Activated CD8-positive, alpha-beta memory T cell treated with anti-CD3 and anti-CD28 coated beads, Interleukin-2, amount 50 U/mL, for 24 hours (primary cell): Measurements from ENCODE around the gene DENND1C.

Experiments
- DNase-seq: peaks from one replicate; pipeline ENCODE4 v3.0.0-alpha.2; 2020; ENCODE audit errors: extremely low read depth

Gene DENND1C, protein sequence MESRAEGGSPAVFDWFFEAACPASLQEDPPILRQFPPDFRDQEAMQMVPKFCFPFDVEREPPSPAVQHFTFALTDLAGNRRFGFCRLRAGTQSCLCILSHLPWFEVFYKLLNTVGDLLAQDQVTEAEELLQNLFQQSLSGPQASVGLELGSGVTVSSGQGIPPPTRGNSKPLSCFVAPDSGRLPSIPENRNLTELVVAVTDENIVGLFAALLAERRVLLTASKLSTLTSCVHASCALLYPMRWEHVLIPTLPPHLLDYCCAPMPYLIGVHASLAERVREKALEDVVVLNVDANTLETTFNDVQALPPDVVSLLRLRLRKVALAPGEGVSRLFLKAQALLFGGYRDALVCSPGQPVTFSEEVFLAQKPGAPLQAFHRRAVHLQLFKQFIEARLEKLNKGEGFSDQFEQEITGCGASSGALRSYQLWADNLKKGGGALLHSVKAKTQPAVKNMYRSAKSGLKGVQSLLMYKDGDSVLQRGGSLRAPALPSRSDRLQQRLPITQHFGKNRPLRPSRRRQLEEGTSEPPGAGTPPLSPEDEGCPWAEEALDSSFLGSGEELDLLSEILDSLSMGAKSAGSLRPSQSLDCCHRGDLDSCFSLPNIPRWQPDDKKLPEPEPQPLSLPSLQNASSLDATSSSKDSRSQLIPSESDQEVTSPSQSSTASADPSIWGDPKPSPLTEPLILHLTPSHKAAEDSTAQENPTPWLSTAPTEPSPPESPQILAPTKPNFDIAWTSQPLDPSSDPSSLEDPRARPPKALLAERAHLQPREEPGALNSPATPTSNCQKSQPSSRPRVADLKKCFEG

DNA sequence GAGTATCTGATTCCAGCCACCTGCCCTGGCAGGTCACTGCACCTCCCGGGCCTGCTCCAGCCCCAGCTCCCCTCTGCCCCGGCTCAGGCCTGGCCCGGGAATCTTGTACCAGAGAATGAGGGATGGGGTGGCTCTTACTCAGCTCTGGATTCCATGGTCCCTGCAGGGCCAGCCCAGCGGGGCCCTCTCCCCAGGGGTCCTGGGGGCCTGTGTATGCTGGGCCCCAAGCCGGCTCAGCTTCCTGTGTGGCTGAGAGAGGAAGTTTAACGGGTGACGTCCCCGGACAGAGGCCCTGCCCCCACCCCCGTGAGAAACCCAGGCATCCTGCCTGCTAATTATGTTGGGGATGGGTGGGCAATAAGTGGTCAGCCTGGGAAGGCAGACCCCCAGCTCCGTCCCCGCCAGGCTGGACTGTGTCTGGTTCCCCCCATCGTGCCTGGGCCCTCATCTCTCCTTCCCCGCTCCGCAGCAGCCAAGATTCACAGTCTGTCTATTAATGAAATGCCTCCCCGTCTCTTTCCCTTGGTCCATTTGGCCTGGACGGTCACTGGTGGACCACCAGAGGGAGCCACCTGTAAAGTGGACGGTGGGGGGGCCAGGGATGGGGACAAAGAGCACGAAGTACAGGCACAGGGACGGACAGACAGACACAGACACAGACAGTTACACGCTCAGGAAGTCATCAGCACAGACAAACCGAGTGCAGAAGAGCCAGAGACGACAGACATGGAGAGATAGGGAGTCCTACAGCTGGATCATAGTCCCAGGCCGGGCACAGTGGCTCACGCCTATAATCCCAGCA, at the start of gene DENND1C:
TSS of gene DENND1C (minus strand) at position 247 of the 802 bp plus-strand sequence. CDS start at position 155, 92 bp downstream.
- peak; percentile 45 for DNase-seq

DNA sequence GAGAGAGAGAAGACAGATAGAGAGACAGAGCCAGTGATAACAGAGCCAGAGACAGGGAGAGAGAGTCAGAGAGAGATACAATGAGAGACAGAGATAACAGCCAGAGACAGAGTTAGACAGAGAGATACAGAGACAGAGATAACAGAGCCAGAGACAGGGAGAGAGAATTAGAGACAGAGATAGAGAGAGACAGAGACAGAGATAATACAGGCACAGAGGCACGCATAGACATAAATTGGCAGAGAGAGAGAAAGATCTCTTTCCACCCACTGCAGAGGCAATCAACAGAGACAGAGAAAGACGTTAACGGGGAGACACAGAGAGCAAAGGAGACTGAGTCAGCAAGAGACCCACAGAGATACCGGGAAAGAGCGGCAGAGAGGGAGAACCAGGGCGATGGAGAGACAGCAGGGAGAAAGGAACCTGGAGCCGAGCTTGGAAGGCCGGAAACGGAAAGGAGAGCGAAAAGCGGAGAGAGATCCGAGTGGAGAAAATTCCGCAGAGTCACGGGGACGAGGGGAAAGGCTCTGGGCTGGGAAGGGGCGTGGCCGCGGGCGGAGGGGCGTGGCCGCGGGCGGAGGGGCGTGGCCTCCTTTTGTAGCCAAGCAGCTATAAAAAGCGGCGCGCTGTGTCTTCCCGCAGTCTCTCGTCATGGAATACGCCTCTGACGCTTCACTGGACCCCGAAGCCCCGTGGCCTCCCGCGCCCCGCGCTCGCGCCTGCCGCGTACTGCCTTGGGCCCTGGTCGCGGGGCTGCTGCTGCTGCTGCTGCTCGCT, 49.0 kb upstream of the DENND1C start, which contains the start of gene TNFSF9:
TSS of gene TNFSF9 (plus strand) at position 641 of the 777 bp plus-strand sequence. CDS start at position 652, 11 bp downstream.
- DNase-seq: peak; percentile 69

DNA sequence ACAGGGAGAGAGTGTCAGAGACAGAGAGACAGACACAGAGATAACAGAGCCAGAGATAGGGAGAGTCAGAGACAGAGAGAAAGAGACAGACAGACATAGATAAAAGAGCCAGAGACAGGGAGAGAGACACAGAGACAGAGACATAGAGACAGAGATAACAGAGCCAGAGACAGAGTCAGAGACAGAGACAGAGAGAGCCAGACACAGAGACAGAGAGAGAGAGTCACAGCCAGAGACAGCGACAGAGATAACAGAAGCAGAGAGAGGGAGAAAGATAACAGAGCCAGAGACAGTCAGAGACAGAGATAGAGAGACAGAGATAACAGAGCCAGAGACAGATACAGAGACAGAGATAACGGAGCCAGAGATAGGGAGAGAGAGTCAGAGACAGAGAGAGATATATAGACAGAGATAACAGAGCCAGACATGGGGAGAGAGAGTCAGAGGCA, 48.4 kb upstream of the DENND1C start:
- DNase-seq: no peak

DNA sequence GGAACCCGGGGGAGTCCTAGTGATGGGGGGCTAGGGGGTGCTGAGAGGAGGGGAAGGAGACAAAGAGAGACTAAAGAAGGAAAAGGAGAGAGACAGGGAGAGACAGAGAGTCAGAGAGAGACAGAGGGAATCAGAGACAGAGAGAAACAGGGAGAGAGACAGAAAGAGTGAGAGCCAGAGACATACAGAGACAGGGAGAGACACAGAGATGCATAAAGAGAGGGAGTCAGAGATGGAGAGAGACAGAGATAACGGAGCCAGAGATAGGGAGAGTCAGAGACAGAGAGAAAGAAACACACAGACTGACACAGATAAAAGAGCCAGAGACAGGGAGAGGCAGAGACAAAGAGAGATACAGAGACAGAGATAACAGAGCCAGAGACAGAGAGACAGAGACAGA, 47.8 kb upstream of the DENND1C start:
- DNase-seq: no peak

DNA sequence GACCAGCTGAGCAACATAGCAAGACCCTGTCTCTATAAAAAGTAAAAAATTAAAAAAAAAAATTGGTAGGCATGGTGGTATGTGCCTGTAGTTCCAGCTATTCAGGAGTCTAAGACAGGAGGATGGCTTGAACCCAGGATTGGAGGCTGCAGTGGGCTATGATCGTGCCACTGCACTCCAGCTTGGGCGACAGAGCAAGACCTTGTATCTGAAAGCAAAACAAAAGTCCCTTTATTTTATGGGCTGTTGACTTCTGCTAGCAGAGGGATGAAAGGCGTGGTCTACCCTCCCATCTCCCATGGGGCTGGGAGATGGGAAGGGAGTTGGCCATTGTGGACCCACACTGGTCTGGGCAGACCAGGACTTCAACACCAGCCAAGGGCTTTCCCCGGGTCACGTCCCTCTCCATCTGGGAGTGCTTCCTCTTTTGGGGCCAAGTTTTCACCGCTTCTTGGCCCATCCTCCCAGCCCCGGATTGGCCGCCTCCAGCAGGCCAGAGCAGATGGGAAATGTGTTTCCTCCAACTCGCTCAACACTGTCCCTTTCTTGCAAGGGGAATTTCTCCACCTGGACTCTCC, 47.0 kb upstream of the DENND1C start:
- DNase-seq: no peak

DNA sequence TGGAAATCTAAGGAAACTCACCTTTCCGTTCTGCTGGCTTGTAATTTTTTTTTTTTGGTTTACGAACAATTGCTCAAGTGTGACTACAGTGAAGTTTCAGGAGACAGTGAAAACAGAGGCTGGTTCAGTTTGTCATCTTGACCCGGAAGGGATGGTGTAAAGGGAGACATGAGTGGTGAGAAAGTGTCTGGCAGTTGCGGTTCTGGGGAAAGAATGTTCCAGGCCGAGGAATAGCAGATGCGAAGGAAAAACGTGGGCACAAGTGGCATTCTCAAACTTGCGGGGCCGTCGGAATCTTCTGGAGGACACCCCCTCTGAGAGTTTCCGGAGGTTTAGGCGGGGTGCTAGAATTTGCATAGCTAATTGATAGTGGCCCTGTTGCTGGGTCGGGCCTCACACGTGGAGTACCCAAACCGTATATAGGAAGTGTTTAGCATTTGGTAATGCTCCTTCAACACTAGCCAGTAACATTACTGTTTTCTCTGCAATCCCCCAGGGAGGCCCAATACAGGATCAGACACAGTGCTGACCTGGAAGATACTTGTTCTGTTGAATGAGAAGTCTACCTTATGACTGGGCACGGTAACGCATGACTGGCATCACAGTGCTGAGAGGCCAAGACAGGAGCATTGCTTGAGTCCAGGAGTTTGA, 46.4 kb upstream of the DENND1C start:
- DNase-seq: no peak

DNA sequence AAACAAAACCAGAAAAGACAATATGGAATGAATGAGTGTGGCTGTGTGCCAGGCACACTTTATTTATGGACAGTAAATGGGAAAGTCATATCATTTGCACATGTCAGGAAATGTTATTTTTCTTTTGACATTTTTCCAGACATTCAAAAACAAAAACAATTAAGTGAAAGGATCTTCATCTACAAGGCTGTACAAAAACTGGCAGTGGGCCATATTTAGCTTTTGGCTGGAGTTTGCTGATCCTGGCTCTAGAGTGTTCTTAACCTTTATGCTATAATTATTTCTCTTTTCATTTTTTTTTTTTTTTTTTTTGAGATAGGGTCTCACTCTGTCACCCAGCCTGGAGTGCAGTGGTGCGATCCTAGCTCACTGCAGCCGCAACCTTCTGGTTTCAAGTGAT, 42.7 kb upstream of the DENND1C start:
- DNase-seq: no peak

DNA sequence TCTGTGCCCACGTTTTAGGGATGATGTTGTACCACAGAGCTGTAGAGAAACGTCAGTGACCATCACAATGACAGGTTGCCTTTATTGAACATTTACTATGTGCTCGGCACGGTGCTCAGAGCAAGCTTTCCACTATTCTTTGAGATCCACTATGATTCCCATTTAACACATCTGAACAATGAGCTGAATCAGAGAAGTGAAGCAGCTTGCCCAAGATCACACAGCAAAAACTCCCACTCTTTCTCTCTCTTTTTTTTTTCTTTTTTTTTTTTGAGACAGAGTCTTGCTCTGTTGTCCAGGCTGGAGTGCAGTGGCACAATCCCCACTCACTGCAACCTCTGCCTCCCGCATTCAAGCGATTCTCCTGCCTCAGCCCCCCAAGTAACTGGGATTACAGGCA, 41.1 kb upstream of the DENND1C start:
- DNase-seq: no peak

DNA sequence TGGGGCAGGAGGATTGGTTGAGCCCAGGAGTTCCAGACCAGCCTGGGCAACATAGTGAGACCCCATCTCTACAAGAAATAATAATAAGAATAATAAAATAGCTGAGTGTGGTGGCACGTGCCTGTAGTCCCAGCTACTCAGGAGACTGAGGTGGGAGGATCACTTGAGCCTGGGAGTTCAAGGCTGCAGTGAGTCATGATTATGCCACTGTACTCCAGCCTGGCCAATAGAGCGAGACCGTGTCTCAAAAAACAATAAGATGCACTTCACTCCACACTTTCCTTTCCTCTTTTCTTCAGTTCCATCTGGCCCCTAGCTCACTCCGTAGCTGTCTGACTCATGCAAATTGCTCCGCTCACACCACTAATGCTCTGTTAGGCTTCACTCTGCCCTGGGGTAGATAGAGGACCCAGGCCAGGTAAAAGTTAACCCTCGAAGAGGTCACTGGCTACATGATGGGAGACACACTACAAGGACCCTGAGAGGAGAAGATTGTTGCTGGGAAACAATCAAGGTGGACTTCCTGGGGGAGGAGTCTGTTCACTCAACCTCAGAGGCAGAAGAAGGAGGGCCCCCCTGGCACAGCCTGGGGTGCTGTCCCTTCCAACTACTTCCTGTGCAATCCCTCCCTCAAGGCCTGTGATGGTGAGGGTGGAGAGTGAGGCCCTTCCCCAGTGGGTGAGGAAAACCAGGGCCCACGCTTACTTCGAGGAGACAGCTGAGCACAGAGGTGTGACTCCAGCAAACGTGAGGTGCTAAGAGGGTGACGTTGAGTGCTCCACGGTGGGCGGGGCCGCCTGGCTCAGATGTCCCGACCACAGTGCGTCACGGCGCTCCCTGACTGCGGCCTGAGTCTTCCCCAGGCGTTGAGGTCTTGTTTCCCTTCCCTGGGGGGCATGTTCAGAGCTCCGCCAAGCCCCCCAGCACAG, 40.4 kb upstream of the DENND1C start:
- peak; percentile 35 for DNase-seq

DNA sequence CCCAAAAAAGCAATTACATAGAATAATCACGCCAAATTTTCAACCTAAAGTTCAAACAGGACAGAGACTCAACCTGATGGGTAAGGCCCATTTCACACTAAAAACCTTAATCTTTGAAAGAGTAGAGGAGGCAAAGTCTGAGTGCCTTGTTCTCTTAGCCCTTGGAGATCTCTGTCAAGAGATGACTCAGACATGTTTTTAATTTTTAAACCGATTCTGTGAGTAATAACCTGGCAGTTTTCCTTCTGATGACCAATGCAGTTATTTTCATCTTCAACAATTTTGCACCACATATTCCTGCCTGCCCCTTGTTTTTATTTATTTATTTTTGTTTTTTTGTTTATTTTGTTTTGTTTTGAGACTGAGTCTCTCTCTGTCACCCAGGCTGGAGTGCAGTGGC, 37.7 kb upstream of the DENND1C start:
- DNase-seq: no peak

DNA sequence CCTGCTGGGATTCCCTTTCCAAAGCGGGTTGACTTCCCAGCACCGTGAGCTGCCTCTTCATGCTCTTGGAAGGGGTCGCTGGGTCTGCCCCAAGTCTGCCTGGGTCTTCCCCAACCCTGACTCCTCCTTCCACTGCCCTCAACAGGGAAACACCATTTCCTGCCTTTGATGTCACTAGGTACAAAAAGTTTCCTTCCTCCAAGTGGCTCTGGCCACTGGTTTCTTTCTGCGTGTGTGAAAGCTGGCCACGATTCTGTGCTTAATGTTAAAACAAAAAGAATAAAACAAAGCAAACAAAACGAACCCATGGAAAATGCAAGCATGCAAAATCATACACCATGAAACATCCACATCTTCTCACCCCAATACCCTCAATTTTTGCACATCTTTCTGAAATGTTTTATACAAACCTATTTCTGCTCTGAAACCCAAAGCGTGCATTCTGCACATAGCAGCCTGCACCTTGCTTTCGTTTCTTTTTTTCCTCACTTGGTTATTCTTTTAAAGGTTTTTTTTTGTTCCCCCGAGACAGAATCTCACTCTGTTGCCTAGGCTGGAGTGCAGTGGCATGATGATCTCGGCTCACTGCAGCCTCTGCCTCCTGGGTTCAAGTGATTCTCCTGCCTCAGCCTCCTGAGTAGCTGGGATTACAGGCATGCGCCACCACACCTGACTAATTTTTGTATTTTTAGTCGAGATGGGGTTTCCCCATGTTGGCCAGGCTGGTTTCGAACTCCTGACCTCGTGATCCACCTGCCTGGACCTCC, 36.7 kb upstream of the DENND1C start:
- DNase-seq: no peak

DNA sequence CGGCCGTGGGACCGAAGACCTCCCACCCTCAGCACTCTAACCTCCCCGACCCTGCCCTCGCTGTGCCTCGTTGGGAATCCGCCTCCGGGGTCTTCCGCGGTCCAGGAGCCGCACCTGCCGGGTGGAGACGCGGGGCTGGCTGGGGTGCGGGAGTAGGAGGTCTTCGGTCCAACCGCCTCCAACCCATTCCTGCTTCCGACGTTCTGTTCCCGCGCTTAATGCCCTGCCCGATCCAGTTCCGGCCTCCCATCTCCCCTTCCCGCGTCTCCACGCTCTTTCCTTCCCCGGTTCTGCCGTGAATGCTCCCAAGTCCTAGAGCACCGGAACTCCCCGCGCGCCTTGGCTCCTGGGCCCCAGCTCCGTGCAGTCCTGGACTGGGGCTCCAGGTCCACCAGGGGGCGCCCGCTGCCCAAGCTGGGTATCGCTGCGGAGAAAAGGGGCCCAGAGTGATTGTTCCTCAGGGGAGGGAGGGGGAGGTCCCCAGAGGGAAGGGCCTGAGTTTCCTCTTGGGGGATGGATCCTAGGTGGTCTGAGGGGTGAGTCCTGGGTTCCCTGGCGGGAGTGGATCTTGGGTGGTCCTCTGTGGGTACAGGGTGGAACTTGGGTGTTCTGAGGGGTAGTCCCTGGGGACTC, 35.2 kb upstream of the DENND1C start:
- DNase-seq: peak; percentile 85

DNA sequence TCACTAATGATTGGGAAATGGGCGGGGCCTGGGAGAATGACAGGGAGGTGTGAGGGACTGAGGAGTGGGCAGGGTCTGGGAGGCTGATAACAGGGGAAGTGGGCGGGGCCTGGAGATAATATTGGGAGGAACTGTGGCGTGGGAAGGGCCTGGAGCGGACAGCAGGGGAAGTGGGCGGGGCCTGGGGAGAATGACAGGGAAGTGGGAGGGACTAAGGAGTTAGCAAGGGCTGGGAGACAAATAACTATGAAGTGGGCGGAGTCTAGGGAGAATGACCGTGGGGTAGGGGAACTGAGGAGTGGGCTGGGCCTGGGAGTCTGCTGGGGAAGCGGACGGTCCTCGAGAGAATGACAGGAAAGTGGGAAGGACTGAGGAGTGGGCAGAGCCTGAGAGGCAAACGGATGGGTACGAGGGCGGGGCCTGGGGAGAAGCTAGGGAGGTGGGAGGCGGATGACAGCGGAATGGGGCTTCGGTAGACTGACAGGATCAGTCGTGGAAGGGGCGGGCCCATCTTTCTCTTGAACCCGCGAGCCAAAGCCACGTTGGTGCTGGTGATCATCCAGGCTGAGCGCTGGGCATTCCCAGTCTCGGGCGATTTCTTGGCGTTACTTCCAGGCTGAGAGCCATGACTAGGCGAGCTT, 34.6 kb upstream of the DENND1C start:
- peak; percentile 39 for DNase-seq

DNA sequence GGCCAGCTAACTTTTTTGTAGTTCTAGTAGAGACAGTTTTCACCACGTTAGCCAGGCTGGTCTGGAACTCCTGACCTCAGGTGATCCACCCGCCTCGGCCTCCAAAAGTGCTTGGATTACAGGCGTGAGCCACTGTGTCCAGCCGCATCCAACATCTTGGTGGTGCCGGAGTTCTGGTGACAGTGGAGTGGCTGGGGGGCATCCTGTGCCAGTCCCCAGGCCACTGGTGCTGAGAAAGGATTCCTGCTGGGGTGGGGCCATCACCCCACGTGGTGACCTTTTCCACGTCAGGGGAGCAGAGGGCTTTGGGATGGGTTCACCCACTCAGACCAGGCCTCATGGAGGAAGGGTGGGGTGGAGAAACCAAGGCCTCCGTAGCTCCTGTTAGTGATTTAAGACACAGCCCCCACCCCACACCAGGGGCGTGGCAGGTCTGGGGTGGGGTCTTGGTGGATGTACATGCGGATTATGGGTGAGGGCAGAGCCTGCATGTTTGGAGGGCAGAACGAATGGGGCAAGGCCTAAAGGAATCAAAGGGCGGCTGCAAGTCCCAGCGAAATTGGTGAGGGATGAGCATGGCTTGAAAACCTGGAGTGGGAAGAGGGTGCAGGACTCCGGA, 33.4 kb upstream of the DENND1C start:
- DNase-seq: no peak

DNA sequence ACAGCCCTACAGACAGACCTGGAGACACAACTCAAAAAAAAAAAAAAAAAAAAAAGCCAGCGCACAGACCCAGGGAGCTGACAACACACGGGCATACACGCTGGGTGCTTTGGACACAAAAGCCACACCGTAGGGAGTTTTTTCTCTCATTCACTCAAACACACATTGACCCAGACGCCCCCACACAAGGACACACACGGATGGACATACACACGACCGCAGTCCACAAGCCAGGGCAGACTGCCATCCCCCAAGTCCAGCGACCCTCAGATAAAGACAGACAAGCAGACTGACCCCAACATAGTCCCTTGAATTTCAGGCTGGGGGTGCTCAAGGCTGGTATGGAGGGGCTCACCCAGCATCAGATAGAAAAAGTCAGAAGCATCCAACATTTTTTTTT, 32.5 kb upstream of the DENND1C start:
- no peak for DNase-seq

DNA sequence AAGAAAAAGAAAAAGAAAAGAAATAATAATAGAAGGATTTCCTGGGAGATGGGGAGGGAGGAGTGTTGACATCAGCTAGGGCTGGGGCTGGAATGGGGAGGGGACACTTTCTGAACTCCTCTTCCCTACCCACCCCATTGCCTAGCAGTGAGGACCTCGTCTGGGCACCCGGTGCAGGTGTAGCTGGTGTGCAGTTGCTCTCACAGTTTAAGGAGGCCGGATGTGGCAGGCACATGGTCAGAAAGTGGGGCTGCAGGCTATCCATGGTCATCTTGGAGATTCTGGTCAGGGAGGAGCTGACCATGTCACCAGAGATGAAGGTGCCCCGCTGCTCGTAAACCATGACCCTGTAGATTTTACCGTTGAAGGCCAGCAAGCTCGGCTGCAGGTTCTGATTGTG, 29.0 kb upstream of the DENND1C start:
- no peak for DNase-seq
